Measurements from ENCODE around the gene DSCAML1. TPM values are rescaled to one million over a fixed set of nuclear protein-coding genes. Genes with fewer than 3 reads are reported as not detected.

Gene DSCAML1, protein sequence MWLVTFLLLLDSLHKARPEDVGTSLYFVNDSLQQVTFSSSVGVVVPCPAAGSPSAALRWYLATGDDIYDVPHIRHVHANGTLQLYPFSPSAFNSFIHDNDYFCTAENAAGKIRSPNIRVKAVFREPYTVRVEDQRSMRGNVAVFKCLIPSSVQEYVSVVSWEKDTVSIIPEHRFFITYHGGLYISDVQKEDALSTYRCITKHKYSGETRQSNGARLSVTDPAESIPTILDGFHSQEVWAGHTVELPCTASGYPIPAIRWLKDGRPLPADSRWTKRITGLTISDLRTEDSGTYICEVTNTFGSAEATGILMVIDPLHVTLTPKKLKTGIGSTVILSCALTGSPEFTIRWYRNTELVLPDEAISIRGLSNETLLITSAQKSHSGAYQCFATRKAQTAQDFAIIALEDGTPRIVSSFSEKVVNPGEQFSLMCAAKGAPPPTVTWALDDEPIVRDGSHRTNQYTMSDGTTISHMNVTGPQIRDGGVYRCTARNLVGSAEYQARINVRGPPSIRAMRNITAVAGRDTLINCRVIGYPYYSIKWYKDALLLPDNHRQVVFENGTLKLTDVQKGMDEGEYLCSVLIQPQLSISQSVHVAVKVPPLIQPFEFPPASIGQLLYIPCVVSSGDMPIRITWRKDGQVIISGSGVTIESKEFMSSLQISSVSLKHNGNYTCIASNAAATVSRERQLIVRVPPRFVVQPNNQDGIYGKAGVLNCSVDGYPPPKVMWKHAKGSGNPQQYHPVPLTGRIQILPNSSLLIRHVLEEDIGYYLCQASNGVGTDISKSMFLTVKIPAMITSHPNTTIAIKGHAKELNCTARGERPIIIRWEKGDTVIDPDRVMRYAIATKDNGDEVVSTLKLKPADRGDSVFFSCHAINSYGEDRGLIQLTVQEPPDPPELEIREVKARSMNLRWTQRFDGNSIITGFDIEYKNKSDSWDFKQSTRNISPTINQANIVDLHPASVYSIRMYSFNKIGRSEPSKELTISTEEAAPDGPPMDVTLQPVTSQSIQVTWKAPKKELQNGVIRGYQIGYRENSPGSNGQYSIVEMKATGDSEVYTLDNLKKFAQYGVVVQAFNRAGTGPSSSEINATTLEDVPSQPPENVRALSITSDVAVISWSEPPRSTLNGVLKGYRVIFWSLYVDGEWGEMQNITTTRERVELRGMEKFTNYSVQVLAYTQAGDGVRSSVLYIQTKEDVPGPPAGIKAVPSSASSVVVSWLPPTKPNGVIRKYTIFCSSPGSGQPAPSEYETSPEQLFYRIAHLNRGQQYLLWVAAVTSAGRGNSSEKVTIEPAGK (N-terminal part only)
- total RNA-seq = not detected in 2 replicates

GRCh38 chr11:117796872-117797529, at the start of gene DSCAML1:
DSCAML1 (minus strand) TSS chr11:117797216; CDS start chr11:117797079, 137 bp downstream.

GRCh38 chr11:117824571-117825537, 27.8 kb upstream of the DSCAML1 start, which contains the start of gene FXYD2:
FXYD2 (minus strand) TSS chr11:117824744; CDS start chr11:117824678, 66 bp downstream.

Other genes starting within 250 kb of the DSCAML1 start
- gene FXYD2, start 27.5 kb upstream of the DSCAML1 start, total RNA-seq = not detected in 2 replicates
- gene FXYD6, start 79.4 kb upstream of the DSCAML1 start, total RNA-seq = not detected in 2 replicates
- gene TMPRSS13, start 132.2 kb upstream of the DSCAML1 start, total RNA-seq = 3.6 and 6.8 TPM in 2 replicates
- gene IL10RA, start 189.2 kb upstream of the DSCAML1 start, total RNA-seq = under 0.01 TPM in 2 replicates